ENCODE measurements around the gene ANKDD1B. TPM values are rescaled to one million over a fixed set of nuclear protein-coding genes. Genes with fewer than 3 reads are reported as not detected.

The ANKDD1B gene
- total and polyA plus RNA-seq, 9 of the 15 experiments (the other 6 are each of a cell fraction or from before 2014, with no cell fraction given): 0.04 to 0.29 (median 0.18) TPM; not detected in 1

DNA sequence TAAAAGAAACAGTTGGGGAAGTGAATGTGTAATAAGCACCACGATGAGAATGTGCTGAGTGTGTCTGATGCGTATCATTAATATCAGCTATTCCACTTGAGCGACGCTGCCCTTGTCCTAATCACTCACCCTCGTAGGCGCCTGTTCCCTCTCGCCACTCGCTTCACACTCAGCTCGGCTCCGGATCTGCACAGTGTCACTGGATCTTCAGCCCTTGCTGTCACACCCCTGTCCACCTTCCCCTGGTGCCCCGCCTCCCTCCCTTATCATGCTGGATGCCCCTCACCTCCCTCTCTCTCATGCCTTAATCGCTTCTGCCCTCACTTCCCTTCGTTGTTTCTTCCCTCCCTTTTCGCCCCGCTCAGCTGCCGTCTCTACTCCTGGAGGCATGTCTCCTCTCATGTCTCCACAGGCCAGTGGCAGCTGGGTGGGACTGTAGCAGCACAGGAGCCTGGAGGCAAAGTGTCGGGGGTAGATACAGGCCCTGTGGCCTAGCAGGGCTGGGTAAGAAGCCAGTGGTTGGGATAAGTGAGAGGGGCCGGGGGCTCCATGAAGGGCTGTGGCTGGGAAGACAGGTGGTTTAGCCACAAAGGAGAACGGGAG, 43.5 kb downstream of the ANKDD1B start (continued):
- TF ChIP-seq ZNF324 (CRISPR knock-in tag; IDR thresholded peaks at IDR 0.05) (no peak), SREBF1 (IDR thresholded peaks at IDR 0.05; ENCODE audit: borderline replicate concordance, low read depth, low read length) (no peak), HLTF (IDR thresholded peaks at IDR 0.05) (no peak), NCOA2 (IDR thresholded peaks at IDR 0.05; ENCODE audit: partially characterized antibody in 2 of 2) (no peak), PCBP2 (IDR thresholded peaks at IDR 0.05; ENCODE audit: low read depth, low read length, poor library complexity, severe bottlenecking) (no peak), KLF10 (CRISPR knock-in tag; IDR thresholded peaks at IDR 0.05) (no peak), ARID1B (IDR thresholded peaks at IDR 0.05) (peak; percentile 39), MCM2 (IDR thresholded peaks at IDR 0.05; ENCODE audit: low read depth) (no peak), HNRNPK (IDR thresholded peaks at IDR 0.05; ENCODE audit: low read depth, low read length, poor library complexity, severe bottlenecking) (no peak), SAFB2 (IDR thresholded peaks at IDR 0.05; ENCODE audit: borderline replicate concordance, low read depth, low read length, severe bottlenecking) (no peak), MLLT1 (IDR thresholded peaks at IDR 0.05) (no peak), PHF20 (IDR thresholded peaks at IDR 0.05; ENCODE audit: partially characterized antibody) (no peak)
- TF ChIP-seq, protein P1, sequence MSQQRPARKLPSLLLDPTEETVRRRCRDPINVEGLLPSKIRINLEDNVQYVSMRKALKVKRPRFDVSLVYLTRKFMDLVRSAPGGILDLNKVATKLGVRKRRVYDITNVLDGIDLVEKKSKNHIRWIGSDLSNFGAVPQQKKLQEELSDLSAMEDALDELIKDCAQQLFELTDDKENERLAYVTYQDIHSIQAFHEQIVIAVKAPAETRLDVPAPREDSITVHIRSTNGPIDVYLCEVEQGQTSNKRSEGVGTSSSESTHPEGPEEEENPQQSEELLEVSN (IDR thresholded peaks at IDR 0.05; ENCODE audit: borderline replicate concordance in 1 of 2, extremely low read depth in 1 of 2, insufficient read depth in 1 of 2, insufficient read length in 1 of 2, low read depth in 1 of 2, low read length in 1 of 2, poor library complexity in 1 of 2, severe bottlenecking in 1 of 2): peak; percentile 16 to 29

Data from K562 (cell line).